SIG-M5 (cell line): Measurements from ENCODE around the gene C1QTNF6.

Experiments
- DNase-seq: peaks from one replicate; lab custom pipeline; 2025; lab: John Stamatoyannopoulos, UW

Gene C1QTNF6

GRCh38 chr22:37223965-37224551 is 36.0 kb upstream of the C1QTNF6 start:
- DNase-seq = no peak

- no peak for DNase-seq
These were observed 34.5 kb upstream of the C1QTNF6 start for GRCh38 chr22:37222440-37222971.

- DNase-seq = no peak
These were observed 33.6 kb upstream of the C1QTNF6 start for GRCh38 chr22:37221424-37222333.

- no peak for DNase-seq
These were observed 32.5 kb upstream of the C1QTNF6 start for GRCh38 chr22:37220543-37220981.

GRCh38 chr22:37219533-37219932 is 31.5 kb upstream of the C1QTNF6 start:
- no peak for DNase-seq

- DNase-seq = no peak
These were observed 30.8 kb upstream of the C1QTNF6 start for GRCh38 chr22:37218771-37219411.

- no peak for DNase-seq
These were observed 30.3 kb upstream of the C1QTNF6 start for GRCh38 chr22:37218399-37218770.

GRCh38 chr22:37215890-37216289 is 27.8 kb upstream of the C1QTNF6 start:
- no peak for DNase-seq

GRCh38 chr22:37214731-37215030 is 26.6 kb upstream of the C1QTNF6 start:
- DNase-seq = no peak

- DNase-seq = no peak
These were observed 26.1 kb upstream of the C1QTNF6 start for GRCh38 chr22:37213941-37214730.

GRCh38 chr22:37213218-37213855 is 25.3 kb upstream of the C1QTNF6 start:
- DNase-seq = no peak

- DNase-seq = no peak
These were observed 24.3 kb upstream of the C1QTNF6 start, which contains the start of gene SSTR3 for GRCh38 chr22:37212174-37212906. SSTR3 (minus strand) TSS chr22:37212477; CDS start chr22:37207803, 4,674 bp downstream.

GRCh38 chr22:37211866-37212173 is 23.8 kb upstream of the C1QTNF6 start:
- DNase-seq = no peak

- DNase-seq = no peak
These were observed 23.2 kb upstream of the C1QTNF6 start for GRCh38 chr22:37211075-37211865.

GRCh38 chr22:37210041-37210803 is 22.2 kb upstream of the C1QTNF6 start:
- DNase-seq = no peak

- DNase-seq = no peak
These were observed 21.2 kb upstream of the C1QTNF6 start for GRCh38 chr22:37209140-37209845.

- DNase-seq = no peak
These were observed 20.5 kb upstream of the C1QTNF6 start for GRCh38 chr22:37208401-37209139.

- no peak for DNase-seq
These were observed 19.9 kb upstream of the C1QTNF6 start for GRCh38 chr22:37207981-37208380.
